SU-DHL-6 (cell line): ENCODE measurements around the gene KCNJ4.
"Not testable (repeated sequence)": the region's sequence is repeated elsewhere in the genome, so short reads cannot be mapped to it uniquely, and the experiment has no call there.

Experiments
- EZH2phosphoT487 ChIP-seq: fragments of 200-600 bp; sonication (generic), shearing (Covaris generic); conservative IDR thresholded peaks from 2 replicates; pipeline ENCODE4 v1.6.1; 2018; ENCODE audit warnings: mild to moderate bottlenecking, antibody characterized with exemption, low read length, moderate library complexity, mixed read lengths
- TF ChIP-seq, protein P1 (sequence below): fragments of 200-600 bp; sonication (generic); IDR thresholded peaks from one replicate; pipeline ENCODE4 v1.5.1; 2017; ENCODE audit warnings: antibody characterized with exemption, mild to moderate bottlenecking, low read length, moderate library complexity; ENCODE audit not compliant: insufficient read depth, poor library complexity, severe bottlenecking

- TF ChIP-seq, protein P1, sequence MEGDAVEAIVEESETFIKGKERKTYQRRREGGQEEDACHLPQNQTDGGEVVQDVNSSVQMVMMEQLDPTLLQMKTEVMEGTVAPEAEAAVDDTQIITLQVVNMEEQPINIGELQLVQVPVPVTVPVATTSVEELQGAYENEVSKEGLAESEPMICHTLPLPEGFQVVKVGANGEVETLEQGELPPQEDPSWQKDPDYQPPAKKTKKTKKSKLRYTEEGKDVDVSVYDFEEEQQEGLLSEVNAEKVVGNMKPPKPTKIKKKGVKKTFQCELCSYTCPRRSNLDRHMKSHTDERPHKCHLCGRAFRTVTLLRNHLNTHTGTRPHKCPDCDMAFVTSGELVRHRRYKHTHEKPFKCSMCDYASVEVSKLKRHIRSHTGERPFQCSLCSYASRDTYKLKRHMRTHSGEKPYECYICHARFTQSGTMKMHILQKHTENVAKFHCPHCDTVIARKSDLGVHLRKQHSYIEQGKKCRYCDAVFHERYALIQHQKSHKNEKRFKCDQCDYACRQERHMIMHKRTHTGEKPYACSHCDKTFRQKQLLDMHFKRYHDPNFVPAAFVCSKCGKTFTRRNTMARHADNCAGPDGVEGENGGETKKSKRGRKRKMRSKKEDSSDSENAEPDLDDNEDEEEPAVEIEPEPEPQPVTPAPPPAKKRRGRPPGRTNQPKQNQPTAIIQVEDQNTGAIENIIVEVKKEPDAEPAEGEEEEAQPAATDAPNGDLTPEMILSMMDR = not testable (repeated sequence)
- not testable (repeated sequence) for TF ChIP-seq EZH2phosphoT487
Measured at GRCh38 chr22:38398181-38398608, 56.8 kb downstream of the KCNJ4 start.
